NCI-H2029 treated with DMSO at 0.1 percent for 48 hours (cell line): ENCODE measurements around the gene TMEM158.

Source experiments
- DNase-seq: peaks from one replicate; lab custom pipeline; 2025; lab: John Stamatoyannopoulos, UW

Gene TMEM158

GRCh38 chr3:45199837-45200648, 26.0 kb downstream of the TMEM158 start:
- no peak for DNase-seq

- DNase-seq = no peak
Observed at GRCh38 chr3:45198264-45199260, 27.5 kb downstream of the TMEM158 start.

GRCh38 chr3:45194791-45195190, 31.3 kb downstream of the TMEM158 start:
- DNase-seq = no peak

- DNase-seq = no peak
Observed at GRCh38 chr3:45191924-45192417, 34.1 kb downstream of the TMEM158 start.

GRCh38 chr3:45191424-45191823, 34.7 kb downstream of the TMEM158 start:
- DNase-seq = no peak

- DNase-seq = peak; percentile 32
Observed at GRCh38 chr3:45188719-45189659, 37.1 kb downstream of the TMEM158 start.

- no peak for DNase-seq
Observed at GRCh38 chr3:45187694-45188141, 38.4 kb downstream of the TMEM158 start.

- DNase-seq = no peak
Observed at GRCh38 chr3:45186871-45187270, 39.2 kb downstream of the TMEM158 start.

- no peak for DNase-seq
Observed at GRCh38 chr3:45185461-45185860, 40.6 kb downstream of the TMEM158 start.

GRCh38 chr3:45185052-45185451, 41.0 kb downstream of the TMEM158 start:
- DNase-seq = no peak

- no peak for DNase-seq
Observed at GRCh38 chr3:45183872-45184262, 42.2 kb downstream of the TMEM158 start.

- DNase-seq = peak; percentile 30
Observed at GRCh38 chr3:45182915-45183871, 42.9 kb downstream of the TMEM158 start.

- no peak for DNase-seq
Observed at GRCh38 chr3:45181496-45181895, 44.6 kb downstream of the TMEM158 start.

- no peak for DNase-seq
Observed at GRCh38 chr3:45180899-45181298, 45.2 kb downstream of the TMEM158 start.

GRCh38 chr3:45180051-45180450, 46.0 kb downstream of the TMEM158 start:
- DNase-seq = no peak

GRCh38 chr3:45179163-45179562, 46.9 kb downstream of the TMEM158 start:
- no peak for DNase-seq

- peak; percentile 70 for DNase-seq
Observed at GRCh38 chr3:45178183-45179023, 47.7 kb downstream of the TMEM158 start.

- no peak for DNase-seq
Observed at GRCh38 chr3:45176912-45177311, 49.2 kb downstream of the TMEM158 start.
